GM18858 (cell line): ENCODE measurements around the gene TUBA4A.

Source experiments
- ATAC-seq: cut with Tn5 transposase; IDR thresholded peaks from one replicate; pipeline ENCODE4 v1.9.1; 2021; ENCODE audit not compliant: unreplicated experiment

The TUBA4A gene

DNA sequence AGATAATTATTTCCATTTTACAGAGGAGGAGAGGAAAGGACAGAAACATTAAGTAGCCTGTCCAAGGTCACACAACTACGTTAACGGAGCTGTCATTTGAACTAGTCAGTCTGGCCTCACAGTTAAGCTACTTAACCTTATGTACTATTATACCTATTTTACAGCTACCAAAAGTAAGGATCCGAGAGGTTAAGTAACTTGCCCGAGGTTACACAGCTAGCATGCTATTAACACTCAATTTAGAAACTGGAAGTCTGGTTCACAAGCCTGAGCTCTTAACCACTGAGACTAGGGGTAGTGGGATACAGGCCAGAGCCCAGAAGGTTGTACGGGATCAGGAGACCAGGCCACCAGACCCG lies 8.9 kb downstream of the TUBA4A start:
- ATAC-seq = no peak

- no peak for ATAC-seq
These were observed 10.4 kb downstream of the TUBA4A start for GRCh38 chr2:219243291-219243761.

DNA sequence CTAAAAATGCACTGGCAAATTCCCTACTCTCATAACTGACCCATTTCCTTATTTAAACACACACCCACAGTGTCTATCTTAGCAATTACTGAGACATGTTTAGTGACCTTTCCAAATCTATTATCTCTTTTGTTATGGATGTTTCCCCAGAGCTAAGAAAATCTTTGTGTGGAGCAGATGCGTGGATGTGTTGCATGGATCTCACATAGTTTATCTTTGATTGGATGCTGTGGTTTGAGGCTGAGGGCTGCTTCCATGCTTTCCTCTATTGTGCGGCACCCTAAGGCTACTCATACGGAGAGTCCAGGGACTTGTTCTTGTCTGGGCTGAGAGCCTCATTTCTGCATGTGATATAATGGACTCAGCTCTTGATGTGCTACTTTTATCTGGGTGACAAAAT lies 19.4 kb downstream of the TUBA4A start:
- ATAC-seq = no peak

DNA sequence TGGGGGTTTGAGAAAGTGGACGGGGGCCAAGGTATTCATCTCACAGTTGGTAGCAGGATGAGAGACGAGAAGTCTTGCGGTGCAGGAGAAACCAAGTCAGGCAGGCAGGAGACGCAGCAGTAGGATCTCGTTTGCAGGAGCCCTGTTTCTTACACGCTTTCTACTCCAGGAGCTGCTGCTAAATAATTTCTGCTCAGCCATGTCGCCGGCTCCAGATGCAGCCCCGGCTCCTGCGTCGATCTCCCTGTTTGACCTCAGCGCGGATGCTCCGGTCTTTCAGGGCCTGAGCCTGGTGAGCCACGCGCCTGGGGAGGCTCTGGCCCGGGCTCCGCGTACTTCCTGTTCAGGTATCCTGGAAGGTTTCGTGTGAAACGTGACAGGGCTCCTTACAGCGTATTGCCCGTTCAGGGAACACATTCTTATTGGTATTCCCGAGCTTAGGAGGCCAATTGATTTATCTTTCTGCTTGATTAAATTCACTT lies 23.6 kb downstream of the TUBA4A start:
- ATAC-seq = no peak

- ATAC-seq = peak; percentile 83
These were observed 24.2 kb downstream of the TUBA4A start, which contains the start of the genes ANKZF1 and ATG9A for GRCh38 chr2:219229305-219230058. ANKZF1 (plus strand) TSS chr2:219229806; CDS start chr2:219230258, 452 bp downstream. ATG9A (minus strand) TSS chr2:219229636; CDS start chr2:219228024, 1,612 bp downstream.

DNA sequence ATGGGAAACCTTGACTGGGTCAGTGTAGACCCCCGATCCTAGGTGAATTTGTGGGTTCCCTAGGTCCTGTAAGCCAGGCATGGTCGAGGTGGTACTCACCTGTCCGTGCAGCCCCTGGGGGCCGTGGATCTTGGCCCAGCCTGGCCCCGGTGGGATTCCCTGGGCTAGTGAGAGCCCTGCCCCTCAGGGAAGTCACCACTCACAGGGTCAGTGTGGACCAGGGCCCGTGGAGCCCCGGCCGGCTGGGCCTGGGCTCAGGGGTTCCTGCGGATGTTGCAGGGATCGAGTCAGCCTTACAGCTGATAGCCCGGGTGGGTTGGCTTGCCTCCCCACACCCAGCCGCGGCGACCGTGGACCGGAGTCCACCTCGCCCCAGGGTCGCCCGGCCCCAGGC lies 24.8 kb downstream of the TUBA4A start:
- peak; percentile 8 for ATAC-seq

DNA sequence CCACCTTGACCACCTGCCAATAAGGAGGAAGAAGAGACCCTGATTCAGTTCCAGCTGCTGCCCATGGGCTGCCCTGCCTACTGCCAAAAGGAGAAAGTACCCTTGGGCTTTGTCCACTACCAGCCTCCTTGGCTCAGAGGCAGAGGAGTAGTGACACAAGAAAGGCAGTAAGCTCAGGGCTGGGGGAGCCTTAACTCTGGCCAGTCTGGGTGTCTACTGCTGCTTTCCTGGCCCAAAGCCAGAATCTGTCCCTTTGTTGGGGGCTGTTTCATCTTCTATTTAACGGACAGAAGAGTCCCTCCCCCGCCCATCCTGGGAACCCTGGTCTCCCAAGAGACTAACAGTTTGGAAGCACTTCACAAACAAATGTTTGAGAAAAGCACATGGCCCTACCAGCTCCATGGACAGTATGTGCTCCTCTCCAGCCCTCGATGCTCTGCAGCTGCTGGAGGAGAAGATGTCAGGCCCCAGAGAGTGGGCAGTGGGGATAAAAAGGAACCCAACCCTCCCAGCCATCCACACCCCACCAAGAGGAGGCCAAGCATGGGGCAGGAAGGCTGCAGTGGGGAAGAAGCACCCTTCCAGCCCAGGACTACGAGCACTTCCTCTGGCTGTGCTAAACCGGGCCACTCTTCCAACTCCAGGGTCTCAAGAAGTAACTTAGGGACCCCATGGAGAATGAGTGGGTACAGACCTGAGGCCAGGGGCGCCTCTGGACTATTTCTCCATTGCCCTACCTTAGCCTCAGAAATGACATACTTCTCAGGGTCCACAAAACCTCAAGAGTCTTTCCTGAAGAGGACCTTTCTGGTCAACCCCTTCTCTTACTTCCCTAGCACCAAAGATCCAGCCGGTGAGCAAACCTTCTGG lies 25.4 kb downstream of the TUBA4A start:
- no peak for ATAC-seq

GRCh38 chr2:219225350-219225749 lies 28.4 kb downstream of the TUBA4A start:
- ATAC-seq = no peak

DNA sequence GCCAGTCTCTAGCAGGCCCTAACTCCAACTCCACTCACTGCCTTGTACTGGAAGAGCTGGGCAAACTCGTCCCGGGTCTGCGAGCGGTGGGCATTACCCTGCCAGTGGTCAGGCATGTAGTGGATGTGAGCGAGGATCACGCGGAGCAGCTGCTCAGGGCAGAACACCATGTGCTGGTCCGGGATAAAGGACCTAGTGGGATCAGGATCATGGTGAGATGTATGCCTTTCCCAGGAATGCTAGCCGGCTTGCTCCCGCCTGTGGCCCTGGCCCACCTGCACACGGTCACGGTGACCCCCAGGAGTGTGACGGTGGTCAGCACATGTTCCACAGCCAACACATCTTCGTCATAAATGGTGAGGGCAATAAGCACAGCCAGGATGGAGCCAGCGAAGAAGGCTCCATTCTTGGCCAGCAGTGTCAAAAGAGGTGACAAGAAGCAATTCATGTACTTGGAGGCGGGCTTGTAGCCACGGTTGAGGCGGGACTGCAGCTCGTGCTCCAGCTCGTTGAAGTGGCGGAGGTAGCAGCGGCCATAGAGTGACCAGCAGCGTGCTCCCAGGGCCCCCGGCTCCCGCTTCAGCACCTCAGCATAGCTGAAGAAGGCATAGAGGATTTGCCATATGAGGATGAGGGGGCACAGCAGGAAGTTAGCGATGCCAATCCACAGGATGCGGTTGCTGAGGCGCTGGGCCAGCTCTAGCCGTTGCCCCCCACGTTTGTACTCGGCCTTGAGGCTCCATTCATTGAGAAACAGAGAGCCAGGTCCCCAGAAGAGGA lies 29.7 kb downstream of the TUBA4A start:
- no peak for ATAC-seq

DNA sequence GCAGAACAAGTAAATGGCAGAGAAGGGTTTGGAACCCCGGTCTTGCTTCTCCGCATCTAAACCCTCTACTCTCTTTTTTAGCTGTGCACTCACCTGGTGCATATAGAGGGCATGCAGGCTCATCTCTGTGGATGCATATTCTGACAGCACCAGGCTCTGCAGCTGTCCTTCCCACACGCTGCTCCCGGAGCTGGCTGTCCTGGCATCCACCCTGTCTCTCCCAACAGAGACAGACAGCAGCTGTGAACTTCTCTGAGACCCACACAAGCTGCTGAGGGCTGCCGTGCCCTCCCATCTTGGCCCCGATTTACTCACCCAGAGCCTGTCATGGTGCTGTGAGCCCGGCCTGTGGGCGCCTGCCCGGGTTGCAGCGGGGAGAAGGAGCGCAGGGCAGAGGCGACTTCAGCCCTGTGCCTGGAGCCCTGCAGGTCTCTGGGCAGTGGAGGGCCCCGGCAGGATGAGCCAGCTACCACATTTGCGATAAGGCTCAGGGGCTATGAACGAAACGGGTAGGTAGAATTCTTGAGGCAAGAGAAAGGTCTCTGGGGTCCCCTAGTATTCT lies 31.7 kb downstream of the TUBA4A start:
- no peak for ATAC-seq

GRCh38 chr2:219220652-219221402 lies 32.9 kb downstream of the TUBA4A start:
- ATAC-seq = no peak

- no peak for ATAC-seq
These were observed 33.8 kb downstream of the TUBA4A start for GRCh38 chr2:219219784-219220532.

GRCh38 chr2:219218732-219219701 lies 34.7 kb downstream of the TUBA4A start, which contains the start of gene ABCB6:
ABCB6 (minus strand) TSS chr2:219218958; CDS start chr2:219218673, 285 bp downstream.
- ATAC-seq = peak; percentile 54

DNA sequence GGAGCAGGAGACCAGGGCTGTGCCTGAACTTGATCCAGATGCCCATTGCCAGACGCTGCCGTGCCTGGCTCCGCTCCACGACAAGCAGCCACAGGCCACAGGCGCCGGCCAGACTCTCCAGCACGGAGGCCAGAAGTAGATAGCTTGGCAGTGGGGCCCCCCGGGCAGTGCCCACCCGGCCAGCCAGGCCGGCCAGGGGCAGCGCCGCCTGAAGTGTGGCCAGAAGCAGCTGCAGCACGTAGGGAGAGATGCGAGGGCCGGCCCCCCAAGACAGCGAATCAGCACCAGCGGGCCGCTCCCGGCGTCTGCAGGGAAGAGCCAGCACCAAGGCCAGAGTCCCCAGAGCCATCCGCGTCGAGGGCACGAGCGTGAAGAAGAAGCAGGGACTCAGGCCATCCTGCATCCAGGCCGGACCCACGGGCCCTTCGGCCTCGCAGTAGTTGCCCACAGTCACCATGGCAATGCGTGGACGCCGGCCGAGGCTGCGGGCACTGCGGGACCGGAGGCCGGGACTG lies 35.4 kb downstream of the TUBA4A start:
- peak; percentile 19 for ATAC-seq

- ATAC-seq = no peak
These were observed 37.2 kb downstream of the TUBA4A start for GRCh38 chr2:219216535-219216915.

GRCh38 chr2:219215871-219216534 lies 37.7 kb downstream of the TUBA4A start:
- no peak for ATAC-seq

DNA sequence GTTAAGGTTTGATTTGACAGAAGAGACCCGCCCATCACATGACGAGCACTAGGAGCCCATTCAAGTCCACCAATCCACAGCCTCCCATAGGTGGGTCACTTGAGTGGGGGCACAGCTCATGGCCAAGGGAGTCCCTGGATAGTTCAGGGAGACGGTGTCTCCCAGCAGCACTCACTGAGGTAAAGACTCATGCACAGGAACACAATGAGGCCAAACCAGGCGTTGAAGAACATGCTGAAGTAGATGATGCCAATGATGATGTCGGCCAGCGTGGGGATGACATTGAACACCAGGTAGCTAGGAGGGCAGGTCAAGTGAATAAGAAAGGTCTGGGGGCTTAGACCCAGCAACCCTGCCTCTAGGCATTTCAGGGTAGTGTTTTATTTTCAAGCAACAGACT lies 38.9 kb downstream of the TUBA4A start:
- ATAC-seq = no peak
